AG04449 (cell line): ENCODE measurements around the gene RASSF7.

ENCODE experiments used
- CTCF ChIA-PET: fragments of 350-600 bp; formaldehyde crosslinking; extraction: SDS; loops from one replicate; lab custom pipeline; 2021; ENCODE audit warnings: antibody characterized with exemption; lab: Yijun Ruan, JAX
- POLR2A ChIA-PET: fragments of 400-600, 350-600 bp; formaldehyde crosslinking; extraction: SDS; loops from one replicate; lab custom pipeline; 2020; ENCODE audit warnings: antibody characterized with exemption, inconsistent platforms; lab: Yijun Ruan, JAX
- DNase-seq: peaks from one replicate; pipeline ENCODE4 v3.0.0-alpha.2; 2010; ENCODE audit warnings: low read depth, low spot score
- H3K4me3 ChIP-seq: 2 replicates; pipeline ENCODE4 v1.5.1; 2011; ENCODE audit warnings: low read depth, mild to moderate bottlenecking, control low read depth, low read length
- CTCF ChIP-seq: IDR thresholded peaks from one replicate; pipeline ENCODE4 v1.5.1; 2011; ENCODE audit warnings: mild to moderate bottlenecking, moderate library complexity, low read length, control low read depth, inconsistent platforms; ENCODE audit not compliant: insufficient read depth; ENCODE audit errors: missing control alignments

RASSF7 gene

GRCh38 chr11:589798-590197, 29.0 kb downstream of the RASSF7 start:
- POLR2A ChIA-PET = no interaction called here
- DNase-seq = no peak
- no peak overlapping the region for H3K4me3 ChIP-seq
- no peak for TF ChIP-seq CTCF
- CTCF ChIA-PET = no interaction called here

- no peak for TF ChIP-seq CTCF
Observed at GRCh38 chr11:590997-591396, 30.2 kb downstream of the RASSF7 start.

GRCh38 chr11:592501-592900, 31.7 kb downstream of the RASSF7 start:
- ChIA-PET POLR2A (no interaction called here), CTCF (no interaction called here)
- no peak for DNase-seq
- no peak overlapping the region for H3K4me3 ChIP-seq
- TF ChIP-seq CTCF = no peak

More at GRCh38 chr11:590997-591396, 30.2 kb downstream of the RASSF7 start:
- DNase-seq = no peak
- CTCF ChIA-PET = interaction anchor here (1.0 kb wide), 1 partner anchor 13 kb away, joined by 3 read pairs; no protein-coding TSS in a partner anchor
- no peak overlapping the region for H3K4me3 ChIP-seq
- POLR2A ChIA-PET = no interaction called here

GRCh38 chr11:592918-593317, 32.1 kb downstream of the RASSF7 start:
- CTCF ChIA-PET = no interaction called here

GRCh38 chr11:593347-593746, 32.6 kb downstream of the RASSF7 start:
- POLR2A ChIA-PET = no interaction called here
- no peak for TF ChIP-seq CTCF
- CTCF ChIA-PET = no interaction called here
- DNase-seq = no peak
- no peak overlapping the region for H3K4me3 ChIP-seq

More at GRCh38 chr11:592918-593317, 32.1 kb downstream of the RASSF7 start:
- TF ChIP-seq CTCF = no peak
- POLR2A ChIA-PET = no interaction called here
- no peak overlapping the region for H3K4me3 ChIP-seq
- no peak for DNase-seq

GRCh38 chr11:595400-595799, 34.6 kb downstream of the RASSF7 start:
- no peak for DNase-seq
- TF ChIP-seq CTCF = no peak
- ChIA-PET CTCF (no interaction called here), POLR2A (no interaction called here)
- H3K4me3 ChIP-seq = no peak overlapping the region
